ENCODE measurements around the gene LY6G6D. TPM values are rescaled to one million over a fixed set of nuclear protein-coding genes. Genes with fewer than 3 reads are reported as not detected.

Gene LY6G6D
- total and polyA plus RNA-seq, 2 of the 13 experiments (the other 11 are each of a cell fraction or from before 2014, with no cell fraction given): not detected

GRCh38 chr6:31665501-31666336 is 49.4 kb upstream of the LY6G6D start, which contains the start of gene CSNK2B (continued):
- TF ChIP-seq ZBTB20 (CRISPR knock-in tag; IDR thresholded peaks at IDR 0.05; ENCODE audit: borderline replicate concordance, low read depth): peak; percentile 45
- TF ChIP-seq NR1H2 (CRISPR knock-in tag; IDR thresholded peaks at IDR 0.05; ENCODE audit: borderline replicate concordance, low read depth): 0 out of 2 replicates have a peak, but pooled peaks have one; percentile 41
- TF ChIP-seq ZNF101 (CRISPR knock-in tag; IDR thresholded peaks at IDR 0.05; ENCODE audit: borderline replicate concordance, low read depth): no peak
- peak; percentile 72 for TF ChIP-seq SALL1 (CRISPR knock-in tag; IDR thresholded peaks at IDR 0.05)
- peak; percentile 88 for TF ChIP-seq NFATC3 (CRISPR knock-in tag; IDR thresholded peaks at IDR 0.05)
- peak; percentile 97 for TF ChIP-seq PRDM15 (CRISPR knock-in tag; IDR thresholded peaks at IDR 0.05)
- peak; percentile 62 for TF ChIP-seq KDM4B (CRISPR knock-in tag; IDR thresholded peaks at IDR 0.05)
- no peak for TF ChIP-seq ZNF460 (CRISPR knock-in tag; IDR thresholded peaks at IDR 0.05; ENCODE audit: borderline replicate concordance)
- TF ChIP-seq ZSCAN12 (CRISPR knock-in tag; IDR thresholded peaks at IDR 0.05): peak; percentile 85; the same call in 1 of the 2 replicates
- TF ChIP-seq SIN3B (IDR thresholded peaks at IDR 0.05; ENCODE audit: low read length): peak; percentile 16; the same call in 1 of the 2 replicates
- TF ChIP-seq, protein P1, sequence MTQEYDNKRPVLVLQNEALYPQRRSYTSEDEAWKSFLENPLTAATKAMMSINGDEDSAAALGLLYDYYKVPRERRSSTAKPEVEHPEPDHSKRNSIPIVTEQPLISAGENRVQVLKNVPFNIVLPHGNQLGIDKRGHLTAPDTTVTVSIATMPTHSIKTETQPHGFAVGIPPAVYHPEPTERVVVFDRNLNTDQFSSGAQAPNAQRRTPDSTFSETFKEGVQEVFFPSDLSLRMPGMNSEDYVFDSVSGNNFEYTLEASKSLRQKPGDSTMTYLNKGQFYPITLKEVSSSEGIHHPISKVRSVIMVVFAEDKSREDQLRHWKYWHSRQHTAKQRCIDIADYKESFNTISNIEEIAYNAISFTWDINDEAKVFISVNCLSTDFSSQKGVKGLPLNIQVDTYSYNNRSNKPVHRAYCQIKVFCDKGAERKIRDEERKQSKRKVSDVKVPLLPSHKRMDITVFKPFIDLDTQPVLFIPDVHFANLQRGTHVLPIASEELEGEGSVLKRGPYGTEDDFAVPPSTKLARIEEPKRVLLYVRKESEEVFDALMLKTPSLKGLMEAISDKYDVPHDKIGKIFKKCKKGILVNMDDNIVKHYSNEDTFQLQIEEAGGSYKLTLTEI (CRISPR knock-in tag; conservative IDR thresholded peaks at IDR 0.05): no peak
- no peak for TF ChIP-seq HOXA5 (CRISPR knock-in tag; IDR thresholded peaks at IDR 0.05)
- no peak for TF ChIP-seq ZNF484 (CRISPR knock-in tag; IDR thresholded peaks at IDR 0.05; ENCODE audit: borderline replicate concordance, low read depth)
- no peak for TF ChIP-seq ZNF7 (CRISPR knock-in tag; IDR thresholded peaks at IDR 0.05)
- peak; percentile 92; the same call in 1 of the 2 replicates for TF ChIP-seq ZNF124 (CRISPR knock-in tag; IDR thresholded peaks at IDR 0.05)
- TF ChIP-seq HDAC1 (CRISPR knock-in tag; IDR thresholded peaks at IDR 0.05): peak; percentile 75
- TF ChIP-seq BCL3 (CRISPR knock-in tag; IDR thresholded peaks at IDR 0.05): no peak
- peak; percentile 39 for TF ChIP-seq REPIN1 (CRISPR knock-in tag; IDR thresholded peaks at IDR 0.05; ENCODE audit: borderline replicate concordance, low read depth)
- TF ChIP-seq NR3C1 (CRISPR knock-in tag; IDR thresholded peaks at IDR 0.05): no peak
- TF ChIP-seq ETV5 (CRISPR knock-in tag; IDR thresholded peaks at IDR 0.05; ENCODE audit: borderline replicate concordance): peak; percentile 85
- 0 out of 2 replicates have a peak, but pooled peaks have one; percentile 55 for TF ChIP-seq MTF1 (CRISPR knock-in tag; IDR thresholded peaks at IDR 0.05)
- 0 out of 2 replicates have a peak, but pooled peaks have one; percentile 21 for TF ChIP-seq KDM3A (CRISPR knock-in tag; IDR thresholded peaks at IDR 0.05; ENCODE audit: low read depth)
- no peak; the same call in 1 of the 2 replicates for TF ChIP-seq ZZZ3 (CRISPR knock-in tag; IDR thresholded peaks at IDR 0.05; ENCODE audit: borderline replicate concordance)

Data from HepG2 (cell line).